ENCODE measurements around the gene PNPLA2.
A peak's percentile ranks its signal among the peaks of the same experiment; 100 is the strongest.

Gene PNPLA2

GRCh38 chr11:778976-779954, 39.4 kb upstream of the PNPLA2 start:
- no peak for ATAC-seq
- Mint-ChIP-seq H3K9me3 (no peaks in the 10 kb centered on the region), H3K27me3 (no peaks in the 10 kb centered on the region), H3K27ac (no peak overlapping the region), H3K4me1 (peaks cover 39% of the 10 kb centered on the region), H3K4me3 (no peak overlapping the region), H3K36me3 (peaks cover 4% of the 10 kb centered on the region)

- Mint-ChIP-seq H3K36me3 (peaks cover 4% of the 10 kb centered on the region), H3K4me1 (peaks cover 31% of the 10 kb centered on the region), H3K27me3 (no peaks in the 10 kb centered on the region), H3K27ac (no peak overlapping the region), H3K4me3 (no peak overlapping the region), H3K9me3 (no peaks in the 10 kb centered on the region)
- no peak for ATAC-seq
Observed at GRCh38 chr11:779955-780532, 38.7 kb upstream of the PNPLA2 start.

DNA sequence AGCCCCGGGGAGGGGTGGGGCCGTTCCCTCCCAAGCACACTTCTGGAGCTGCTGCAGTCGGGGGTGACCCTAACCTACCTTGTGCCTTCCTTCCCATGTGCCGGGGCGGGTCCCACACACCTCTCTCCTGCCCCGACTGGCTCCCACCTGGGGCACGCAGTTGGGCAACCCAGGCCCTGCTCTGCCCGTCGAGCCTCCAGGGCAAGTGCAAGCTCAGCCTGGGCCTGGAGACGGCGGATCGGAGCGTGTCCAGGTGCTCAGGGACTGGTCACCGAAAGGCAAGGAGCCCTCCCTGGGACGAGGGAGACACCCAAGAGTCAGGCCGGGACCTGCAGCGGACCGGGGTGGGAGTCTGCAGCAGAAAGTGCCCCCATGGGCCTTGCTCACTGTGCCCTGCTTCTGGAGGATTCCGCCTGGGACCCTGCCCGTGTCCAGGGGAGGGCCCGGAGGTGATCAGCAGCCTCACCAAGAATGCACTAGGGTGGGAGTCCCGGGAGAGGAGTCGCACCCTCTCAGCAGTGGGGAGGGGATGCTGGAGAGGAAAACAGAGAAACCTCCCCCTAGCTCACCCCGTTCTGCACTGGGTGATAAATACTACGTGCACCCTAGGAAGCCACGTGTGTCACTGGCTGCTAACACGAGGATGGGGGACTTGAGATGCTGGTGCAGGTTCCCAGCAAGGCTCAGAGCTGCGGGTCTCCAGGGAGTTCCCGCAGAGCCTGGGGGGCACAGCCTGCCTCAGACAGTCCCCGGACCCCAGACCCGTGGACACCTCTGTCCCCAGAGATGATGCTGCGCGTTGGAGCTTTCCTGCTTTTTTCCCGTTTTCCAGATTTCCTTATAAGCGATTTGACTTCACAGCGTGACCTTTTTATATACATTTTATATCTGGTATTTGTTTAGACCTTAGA, 36.2 kb upstream of the PNPLA2 start:
- H3K36me3 Mint-ChIP-seq = peaks cover 4% of the 10 kb centered on the region
- H3K9me3 Mint-ChIP-seq = no peaks in the 10 kb centered on the region
- H3K4me3 Mint-ChIP-seq = no peak overlapping the region
- no peak overlapping the region for H3K27ac Mint-ChIP-seq
- peaks cover 2% of the 10 kb centered on the region for H3K27me3 Mint-ChIP-seq
- peaks cover 14% of the 10 kb centered on the region for H3K4me1 Mint-ChIP-seq
- ATAC-seq = no peak

DNA sequence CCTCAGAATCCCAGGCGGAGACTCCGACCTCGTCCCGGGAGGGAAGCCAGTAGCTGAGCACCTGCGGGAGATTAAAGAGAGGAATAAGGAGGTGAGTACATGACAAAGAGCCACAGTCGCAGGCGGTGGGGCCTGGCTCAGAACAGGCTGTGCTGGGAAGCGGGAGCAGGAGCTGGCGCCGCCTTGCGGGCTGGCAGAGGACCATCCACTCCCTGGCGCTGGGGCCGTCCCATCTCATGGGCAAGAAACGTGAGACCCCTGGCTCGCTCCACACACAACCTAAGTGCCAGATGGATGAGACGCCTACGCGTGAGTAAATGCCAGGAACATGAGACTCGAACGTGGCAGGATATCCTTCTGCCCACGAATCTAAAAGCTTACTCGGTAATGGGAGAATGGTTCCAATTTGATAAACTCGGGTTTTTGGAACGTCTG, 35.1 kb upstream of the PNPLA2 start:
- Mint-ChIP-seq H3K27ac (no peak overlapping the region), H3K4me1 (peaks cover 20% of the 10 kb centered on the region), H3K9me3 (no peaks in the 10 kb centered on the region), H3K4me3 (no peak overlapping the region), H3K36me3 (peaks cover 4% of the 10 kb centered on the region), H3K27me3 (peaks cover 13% of the 10 kb centered on the region)
- ATAC-seq = peak; percentile 52

GRCh38 chr11:786235-787083, 32.3 kb upstream of the PNPLA2 start:
- Mint-ChIP-seq H3K4me3 (peak overlapping the region; percentile 25), H3K27me3 (peaks cover 29% of the 10 kb centered on the region), H3K4me1 (peaks cover 11% of the 10 kb centered on the region), H3K9me3 (no peaks in the 10 kb centered on the region), H3K27ac (no peak overlapping the region), H3K36me3 (peaks cover 17% of the 10 kb centered on the region)
- ATAC-seq = no peak

DNA sequence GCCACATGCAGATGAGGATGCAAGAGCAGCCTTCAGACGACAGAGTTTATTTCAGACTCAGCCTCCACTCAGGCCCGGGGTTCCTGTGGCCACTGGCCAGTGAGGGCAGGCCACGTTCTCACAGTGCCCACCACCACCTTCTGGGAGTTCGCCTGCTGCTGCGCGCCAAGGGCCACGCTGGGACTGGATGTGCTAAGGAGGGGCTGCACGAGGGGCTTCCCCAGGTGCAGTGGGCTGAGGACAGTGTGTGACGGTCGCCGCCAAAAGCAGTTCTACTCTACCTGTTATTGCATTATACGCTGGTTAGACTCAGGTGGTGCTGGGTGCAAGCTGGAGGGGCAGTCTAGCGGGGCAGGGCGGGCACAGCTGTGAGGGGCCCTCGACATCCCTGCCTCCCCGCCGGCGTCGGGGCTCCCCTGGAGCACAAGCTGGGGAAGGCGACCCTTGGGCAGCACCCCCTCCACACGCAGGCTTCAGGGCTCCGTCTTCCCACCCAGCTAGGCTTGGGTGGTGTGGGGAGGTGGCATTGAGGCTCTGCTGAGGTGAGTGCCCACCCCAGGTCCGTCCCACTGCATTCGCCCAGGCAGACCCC, 31.5 kb upstream of the PNPLA2 start:
- Mint-ChIP-seq H3K4me3 (no peak overlapping the region), H3K4me1 (peaks cover 11% of the 10 kb centered on the region), H3K27me3 (peaks cover 29% of the 10 kb centered on the region), H3K36me3 (peaks cover 20% of the 10 kb centered on the region), H3K27ac (no peak overlapping the region), H3K9me3 (no peaks in the 10 kb centered on the region)
- ATAC-seq = no peak

- Mint-ChIP-seq H3K36me3 (peaks cover 26% of the 10 kb centered on the region), H3K4me3 (no peak overlapping the region), H3K27ac (no peak overlapping the region), H3K27me3 (peaks cover 29% of the 10 kb centered on the region), H3K4me1 (peaks cover 11% of the 10 kb centered on the region), H3K9me3 (no peaks in the 10 kb centered on the region)
- no peak for ATAC-seq
Observed at GRCh38 chr11:788009-788640, 30.6 kb upstream of the PNPLA2 start.

- peaks cover 11% of the 10 kb centered on the region for H3K4me1 Mint-ChIP-seq
- H3K9me3 Mint-ChIP-seq = no peaks in the 10 kb centered on the region
- no peak for ATAC-seq
- H3K27me3 Mint-ChIP-seq = peaks cover 29% of the 10 kb centered on the region
- peaks cover 32% of the 10 kb centered on the region for H3K36me3 Mint-ChIP-seq
- H3K4me3 Mint-ChIP-seq = peak overlapping the region; percentile 56
- H3K27ac Mint-ChIP-seq = no peak overlapping the region
Observed at GRCh38 chr11:788953-789940, 29.5 kb upstream of the PNPLA2 start.

GRCh38 chr11:789943-790342, 28.8 kb upstream of the PNPLA2 start, which contains the start of gene CEND1:
TSS of gene CEND1 (minus strand) at chr11:790090. CDS start at chr11:788576, 1,514 bp downstream.
- Mint-ChIP-seq H3K27me3 (peaks cover 29% of the 10 kb centered on the region), H3K4me1 (peaks cover 11% of the 10 kb centered on the region), H3K27ac (no peak within 1 kb of the TSS), H3K4me3 (peak within 1 kb of the TSS; percentile 56), H3K9me3 (no peaks in the 10 kb centered on the region), H3K36me3 (peaks cover 32% of the 10 kb centered on the region)
- ATAC-seq = peak; percentile 10

DNA sequence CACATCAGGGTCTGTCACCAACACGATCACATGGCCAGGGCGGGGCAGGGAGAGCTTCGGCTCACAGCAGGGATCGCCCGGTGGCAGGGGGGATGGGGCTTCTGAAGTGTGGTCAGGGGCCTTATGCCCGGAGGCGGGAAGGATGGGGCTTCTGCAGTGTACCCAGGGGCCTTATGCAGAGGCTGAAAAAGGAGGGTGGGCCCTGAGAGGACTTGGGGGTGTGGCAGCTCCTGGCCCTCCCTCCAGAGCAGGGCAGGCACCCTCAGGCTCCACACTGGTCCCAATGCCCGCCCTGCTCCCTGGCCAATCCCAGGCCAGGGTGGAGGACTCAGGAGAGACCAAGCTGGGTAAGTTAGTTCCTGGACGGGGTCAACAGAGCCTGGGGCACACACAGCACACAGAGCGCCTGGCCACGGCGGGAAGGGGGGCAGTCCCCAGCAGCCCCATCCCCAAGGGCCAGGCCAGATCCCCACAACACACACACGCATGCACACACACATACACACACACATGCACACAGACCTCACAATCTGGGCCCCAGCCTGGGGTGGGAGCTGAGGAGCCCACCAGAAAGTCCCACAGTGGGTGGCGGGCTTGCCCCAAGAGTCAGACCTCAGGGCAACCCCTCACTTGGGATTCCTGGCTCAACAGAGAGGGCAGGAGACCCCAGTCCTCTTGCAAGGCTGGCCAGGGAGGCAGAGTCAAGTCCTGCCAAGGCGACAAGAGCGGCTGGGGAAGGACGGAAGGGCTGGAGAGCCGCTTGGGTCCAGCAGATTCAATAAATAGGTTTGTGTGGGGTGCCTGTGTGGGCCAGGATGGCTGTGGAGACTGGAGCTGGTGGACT, 27.8 kb upstream of the PNPLA2 start:
- H3K36me3 Mint-ChIP-seq = peaks cover 32% of the 10 kb centered on the region
- H3K27ac Mint-ChIP-seq = no peak overlapping the region
- no peak overlapping the region for H3K4me3 Mint-ChIP-seq
- peaks cover 14% of the 10 kb centered on the region for H3K4me1 Mint-ChIP-seq
- ATAC-seq = no peak
- no peaks in the 10 kb centered on the region for H3K9me3 Mint-ChIP-seq
- peaks cover 29% of the 10 kb centered on the region for H3K27me3 Mint-ChIP-seq

- H3K36me3 Mint-ChIP-seq = peaks cover 32% of the 10 kb centered on the region
- no peak for ATAC-seq
- no peak overlapping the region for H3K4me3 Mint-ChIP-seq
- H3K9me3 Mint-ChIP-seq = no peaks in the 10 kb centered on the region
- H3K27me3 Mint-ChIP-seq = peaks cover 29% of the 10 kb centered on the region
- H3K27ac Mint-ChIP-seq = no peak overlapping the region
- H3K4me1 Mint-ChIP-seq = peaks cover 24% of the 10 kb centered on the region
Observed at GRCh38 chr11:791658-792534, 26.8 kb upstream of the PNPLA2 start.

Data from stimulated activated memory B cell treated with anti-CD40 and anti-IgM and Interleukin-4, amounts not matched to agents 10 μg/mL and 1 μg/mL and 100 μg/mL, for 72 hours (primary cell).